HG02763 (cell line): ENCODE results near the gene KRT9.

Experiments used
- ATAC-seq: cut with Tn5 transposase; IDR thresholded peaks from one replicate; pipeline ENCODE4 v1.9.1; 2021; ENCODE audit warnings: mild to moderate bottlenecking, moderate library complexity; ENCODE audit not compliant: unreplicated experiment

KRT9 gene

DNA sequence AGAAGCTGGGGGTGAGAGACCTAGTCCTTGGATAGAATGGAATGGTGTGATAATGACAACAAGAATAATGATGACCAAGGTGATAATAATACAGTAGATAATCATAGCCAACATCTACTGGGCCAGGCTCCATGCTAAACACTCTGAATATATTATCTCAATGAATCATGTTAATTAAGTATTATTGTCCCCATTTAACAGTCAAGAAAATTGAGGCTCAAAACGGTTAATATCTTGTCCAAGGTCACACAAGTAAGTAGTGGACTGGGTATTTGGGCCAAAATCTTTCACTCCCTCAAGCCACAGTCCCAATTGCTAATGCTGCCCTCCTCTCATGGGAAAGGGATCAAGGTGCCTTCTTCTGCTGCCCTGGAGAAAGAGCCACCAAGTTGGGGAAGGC lies 39.9 kb downstream of the KRT9 start:
- no peak for ATAC-seq

DNA sequence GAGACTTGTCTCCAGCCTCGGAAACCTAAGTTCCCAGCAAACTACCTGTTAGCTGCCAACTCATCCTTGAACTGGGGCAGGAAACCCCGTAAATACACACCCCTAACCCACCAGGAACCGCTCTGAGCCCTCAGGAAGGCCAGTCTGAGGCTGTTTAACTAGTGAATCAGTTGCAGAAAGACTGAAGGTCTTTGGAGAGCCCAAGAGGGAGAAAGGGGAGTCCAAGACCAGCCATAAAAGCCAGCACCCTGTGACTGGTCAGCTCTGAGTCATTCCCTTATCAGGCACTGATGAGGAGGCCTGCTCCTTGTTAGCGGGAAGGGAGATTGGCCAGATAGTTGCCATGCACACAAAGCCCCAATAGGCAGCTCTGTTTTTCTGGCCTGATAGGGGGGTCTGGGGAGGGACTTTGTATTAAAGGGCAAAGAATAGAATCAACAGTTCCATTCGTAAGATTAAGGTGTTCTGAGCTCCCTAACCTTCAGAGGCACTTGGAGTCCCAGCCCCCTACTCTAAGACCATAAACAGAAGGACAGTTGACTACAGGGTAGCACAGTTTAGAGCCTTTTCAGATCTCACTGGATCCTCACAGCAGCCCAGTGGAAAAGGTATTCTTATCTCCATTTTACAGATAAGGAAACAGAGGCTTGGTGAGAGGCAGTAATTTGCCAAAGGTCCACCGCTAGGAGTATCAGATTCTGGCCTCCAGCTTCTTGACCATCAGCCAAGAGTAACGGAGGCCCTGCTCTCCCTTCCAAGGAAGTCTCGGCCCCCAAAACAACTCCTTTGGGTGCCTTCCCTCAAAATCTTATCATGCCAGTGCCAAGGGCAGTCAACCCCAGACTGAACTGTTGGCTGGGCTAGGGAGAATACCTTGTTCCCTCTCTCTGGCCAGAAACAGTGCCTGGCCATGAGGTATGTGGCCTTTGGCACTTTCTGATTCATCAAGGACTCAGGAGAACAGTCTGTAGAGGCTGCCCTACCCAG lies 41.5 kb downstream of the KRT9 start:
- no peak for ATAC-seq

DNA sequence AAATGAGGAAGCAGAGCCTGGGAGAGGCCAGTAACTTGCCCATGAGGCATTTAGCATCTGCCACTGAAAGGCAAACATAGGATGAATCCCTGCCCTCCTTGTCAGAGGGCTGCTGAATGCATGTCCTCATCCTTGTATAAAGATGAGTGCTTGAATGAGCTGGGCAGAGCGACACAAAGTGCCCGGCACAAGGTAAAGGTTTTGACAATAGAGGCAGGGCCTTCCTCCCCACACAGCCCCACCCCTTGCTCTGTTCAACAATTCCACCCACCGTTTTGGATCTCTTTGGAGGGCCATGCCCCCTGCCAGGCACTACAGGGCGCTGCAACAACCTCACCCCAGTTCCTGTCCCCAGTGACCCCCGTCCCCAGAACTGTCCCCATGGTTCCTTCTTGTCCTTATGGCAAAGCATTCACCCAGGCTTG lies 42.4 kb downstream of the KRT9 start:
- no peak for ATAC-seq

DNA sequence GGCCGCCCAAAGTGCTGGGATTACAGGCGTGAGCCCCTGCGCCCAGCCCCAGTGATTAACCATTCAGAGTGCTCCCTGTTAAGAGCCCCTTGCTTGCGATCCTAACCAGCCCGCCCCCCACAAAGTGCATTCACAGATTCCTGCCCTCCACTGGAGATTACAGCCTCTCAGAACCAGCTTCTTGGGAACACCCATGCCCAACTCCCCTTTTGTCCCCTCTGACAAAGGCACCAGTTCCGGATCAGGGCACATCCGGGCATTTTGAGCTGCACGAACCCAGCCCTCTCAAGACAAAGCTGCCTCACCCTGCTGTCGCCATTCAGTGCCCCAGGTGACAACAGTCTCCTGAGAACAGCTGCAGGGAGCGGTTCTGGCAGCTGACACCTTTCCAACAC lies 42.9 kb downstream of the KRT9 start:
- no peak for ATAC-seq

DNA sequence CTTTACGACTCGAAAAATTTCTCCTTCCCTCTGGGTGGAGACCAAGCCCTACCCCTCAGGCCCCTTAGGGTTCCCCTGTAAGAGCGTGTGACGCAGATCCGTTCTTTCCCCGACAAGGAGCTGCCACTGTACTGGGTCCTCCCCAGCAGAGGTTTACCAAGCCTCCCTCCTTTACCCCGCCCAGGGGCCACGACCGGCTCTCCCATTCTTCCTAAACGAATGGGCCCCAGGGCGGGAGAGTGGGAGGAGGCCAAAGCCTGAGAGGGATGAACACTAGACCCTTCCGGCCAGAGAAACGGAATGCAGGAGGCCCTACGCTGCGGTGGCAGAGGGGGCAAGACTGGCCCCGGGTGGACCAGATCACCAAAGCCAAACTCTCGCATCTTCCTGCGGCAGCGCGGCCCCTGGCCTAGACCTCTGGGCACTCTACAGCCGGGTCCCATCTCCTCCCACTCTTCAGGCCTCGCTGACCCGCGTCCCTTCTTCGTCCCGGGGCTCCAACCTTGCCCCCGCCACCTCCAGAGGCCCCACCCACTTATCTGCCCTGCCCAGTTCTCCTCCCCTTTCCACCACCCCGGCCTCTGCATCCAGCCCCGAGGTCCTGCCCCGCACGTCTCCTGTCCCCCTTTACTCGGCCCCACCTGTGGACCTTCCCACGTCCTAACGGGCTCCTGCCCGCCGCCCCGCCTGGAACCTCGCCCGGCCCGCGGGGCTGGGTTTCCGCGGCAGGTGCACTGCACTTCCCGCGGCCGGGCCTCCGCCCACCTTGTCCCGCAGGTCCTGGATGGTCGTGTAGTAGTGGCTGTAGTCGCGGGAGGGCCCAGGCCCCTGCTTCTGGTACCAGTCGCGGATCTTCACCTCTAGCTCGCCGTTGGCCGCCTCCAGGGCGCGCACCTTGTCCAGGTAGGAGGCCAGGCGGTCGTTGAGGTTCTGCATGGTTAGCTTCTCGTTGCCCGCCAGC lies 44.5 kb downstream of the KRT9 start:
- no peak for ATAC-seq

DNA sequence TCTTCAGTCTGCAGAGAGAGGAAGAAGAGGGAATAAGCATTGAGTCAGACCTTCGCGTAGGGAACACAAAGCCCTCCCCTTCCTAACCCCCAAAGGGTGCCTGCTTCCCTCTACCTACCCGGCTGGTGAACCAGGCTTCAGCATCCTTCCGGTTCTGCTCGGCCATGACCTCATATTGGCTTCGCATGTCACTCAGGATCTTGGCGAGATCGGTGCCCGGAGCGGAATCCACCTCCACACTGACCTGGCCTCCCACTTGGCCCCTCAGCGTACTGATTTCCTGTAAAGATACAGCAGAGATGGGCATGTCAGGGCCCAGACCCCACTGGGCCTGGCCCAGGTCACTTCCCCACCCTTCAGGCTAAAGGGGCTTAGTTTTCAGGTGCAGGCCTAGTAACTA lies 47.6 kb downstream of the KRT9 start:
- ATAC-seq, result no peak

DNA sequence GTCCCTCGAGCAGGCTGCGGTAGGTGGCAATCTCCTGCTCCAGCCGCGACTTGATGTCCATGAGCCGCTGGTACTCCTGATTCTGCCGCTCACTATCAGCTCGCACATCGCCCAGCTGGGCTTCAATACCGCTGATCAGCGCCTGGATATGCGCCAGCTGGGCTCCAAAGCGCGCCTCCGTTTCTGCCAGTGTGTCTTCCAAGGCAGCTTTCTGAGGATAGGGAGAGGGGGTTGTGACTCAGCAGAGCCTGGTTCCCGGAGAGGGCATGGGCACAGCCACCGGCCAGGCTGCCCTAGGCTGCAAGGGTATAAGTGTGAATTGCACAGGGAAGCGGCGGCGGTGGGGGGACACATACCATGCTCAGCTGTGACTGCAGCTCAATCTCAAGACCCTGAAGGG lies 48.1 kb downstream of the KRT9 start:
- ATAC-seq, result no peak

DNA sequence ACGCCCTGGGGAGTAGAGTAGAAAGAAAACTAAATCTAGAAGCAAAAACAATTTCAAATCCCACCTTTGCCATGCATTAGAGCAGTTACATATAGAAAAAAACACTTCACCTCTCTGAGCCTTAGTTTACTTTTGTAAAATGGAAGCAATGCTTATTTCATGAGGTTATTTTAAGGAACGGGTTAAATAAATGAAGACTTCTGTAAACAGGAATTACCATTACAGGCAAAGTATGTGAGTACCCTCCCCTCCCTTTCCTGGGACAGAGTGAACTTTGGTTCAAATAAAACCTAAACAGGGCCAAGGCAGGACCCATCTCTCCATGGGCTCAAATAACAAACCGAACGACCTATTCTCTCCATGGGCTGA lies 48.6 kb downstream of the KRT9 start:
- ATAC-seq, result no peak

DNA sequence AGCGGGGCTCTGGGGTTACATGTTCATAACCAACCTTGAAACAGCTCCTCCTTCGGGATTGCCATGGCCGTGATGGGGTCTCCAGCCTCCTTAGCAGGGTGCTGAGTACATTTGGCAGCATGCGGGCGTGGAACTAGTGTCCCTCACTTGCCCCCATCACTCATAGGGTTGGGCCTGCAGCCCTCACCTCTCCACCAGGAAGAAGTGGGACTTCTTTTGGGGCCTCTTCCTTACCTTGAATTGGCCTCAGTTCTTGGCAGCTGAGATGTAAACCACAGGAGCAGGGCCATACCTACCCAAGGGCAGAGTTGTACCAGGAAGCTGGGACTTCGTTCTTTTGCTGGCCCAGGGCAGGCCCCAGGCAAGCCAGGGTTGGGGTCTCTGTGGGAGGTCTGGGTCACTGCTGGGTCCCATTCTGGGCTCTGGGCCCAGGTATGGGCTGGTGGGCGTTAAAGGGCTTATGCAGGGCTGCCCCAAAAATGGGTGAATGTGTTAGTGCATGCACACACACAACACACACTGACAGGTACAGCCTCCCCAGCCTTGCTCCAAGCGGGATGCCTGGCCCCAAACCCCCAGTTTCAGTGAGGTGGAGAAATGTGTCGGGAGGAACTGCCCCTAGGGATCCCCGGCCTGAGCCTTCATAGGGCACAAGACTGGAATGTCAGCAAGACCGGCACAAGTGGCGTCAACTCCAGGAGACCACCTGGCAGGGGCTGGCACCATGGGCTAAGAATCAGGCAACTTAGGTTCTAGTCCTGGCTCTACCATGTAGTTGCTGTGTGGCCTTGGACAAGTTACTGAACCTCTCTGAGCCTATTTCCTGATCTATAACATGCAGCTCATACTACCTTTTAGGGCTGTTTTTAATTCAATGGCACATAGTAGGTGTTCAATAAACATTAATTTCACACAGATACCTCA lies 49.3 kb downstream of the KRT9 start:
- ATAC-seq, result no peak

DNA sequence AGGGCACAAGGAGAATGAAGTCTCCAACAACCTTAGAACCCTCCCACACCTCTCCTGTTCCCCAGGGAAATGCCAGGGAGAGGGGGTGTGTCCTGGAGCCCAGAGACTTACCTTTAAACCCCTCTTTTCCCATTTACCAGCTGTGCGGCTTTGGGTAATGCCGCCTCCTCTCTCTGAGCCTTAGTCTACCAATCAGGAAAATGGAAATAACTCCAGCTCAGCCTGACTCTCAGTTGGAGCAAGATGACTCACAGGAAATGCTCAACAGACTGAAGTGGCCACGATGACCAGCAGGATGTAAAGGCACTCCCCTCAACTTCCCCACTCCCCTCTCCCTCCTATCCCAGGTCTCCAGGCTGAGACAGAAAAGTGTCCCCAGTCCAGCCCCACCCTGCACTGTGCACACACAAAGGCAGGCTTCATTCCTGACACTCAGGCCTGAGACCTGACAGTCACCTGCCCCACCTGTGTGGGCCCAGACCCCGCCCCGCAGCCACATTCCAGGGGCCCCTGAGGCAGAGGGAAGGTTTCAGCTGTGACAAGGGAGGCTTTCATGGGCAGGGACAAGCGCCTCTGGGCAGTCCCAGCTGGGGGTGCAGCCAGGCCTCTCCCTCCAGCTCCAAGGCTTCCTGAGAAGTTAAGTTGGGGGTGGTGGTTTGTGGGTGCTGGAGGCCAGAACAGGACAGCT lies 50.1 kb downstream of the KRT9 start:
- no peak for ATAC-seq

DNA sequence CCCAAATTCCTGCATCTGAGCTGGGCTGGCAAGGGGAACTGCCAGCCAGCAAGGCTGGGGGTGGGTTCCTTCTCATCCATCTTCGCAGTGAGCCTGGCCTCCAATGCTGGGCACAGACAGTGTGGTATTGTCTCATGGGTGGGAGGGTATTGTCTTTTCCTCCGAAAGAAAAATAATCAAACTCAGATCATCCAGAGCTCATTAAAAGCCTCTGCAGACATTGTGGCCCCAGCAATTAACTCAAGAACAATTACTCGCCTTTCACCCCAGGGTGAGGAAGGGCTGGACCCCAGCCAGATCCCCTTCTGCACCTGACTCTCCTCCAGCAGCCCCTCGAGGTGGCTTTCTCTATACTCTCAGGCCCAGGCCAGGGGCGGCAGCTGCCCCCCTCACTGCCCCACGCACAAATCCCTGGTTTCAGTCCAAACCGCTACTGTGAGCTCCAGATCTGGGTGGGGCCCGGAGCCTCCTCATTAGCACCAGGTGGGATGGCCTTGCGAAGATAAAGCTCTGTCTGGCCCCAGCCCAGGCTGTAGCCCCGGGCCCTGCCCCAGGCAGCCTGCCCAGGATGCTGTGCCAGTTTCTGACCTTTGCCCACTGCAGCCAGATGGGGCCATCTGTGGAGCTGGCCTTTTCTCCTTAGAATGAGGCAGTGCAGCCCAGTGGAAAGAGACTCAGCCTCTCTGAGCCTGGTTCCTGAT lies 50.9 kb downstream of the KRT9 start:
- no peak for ATAC-seq

DNA sequence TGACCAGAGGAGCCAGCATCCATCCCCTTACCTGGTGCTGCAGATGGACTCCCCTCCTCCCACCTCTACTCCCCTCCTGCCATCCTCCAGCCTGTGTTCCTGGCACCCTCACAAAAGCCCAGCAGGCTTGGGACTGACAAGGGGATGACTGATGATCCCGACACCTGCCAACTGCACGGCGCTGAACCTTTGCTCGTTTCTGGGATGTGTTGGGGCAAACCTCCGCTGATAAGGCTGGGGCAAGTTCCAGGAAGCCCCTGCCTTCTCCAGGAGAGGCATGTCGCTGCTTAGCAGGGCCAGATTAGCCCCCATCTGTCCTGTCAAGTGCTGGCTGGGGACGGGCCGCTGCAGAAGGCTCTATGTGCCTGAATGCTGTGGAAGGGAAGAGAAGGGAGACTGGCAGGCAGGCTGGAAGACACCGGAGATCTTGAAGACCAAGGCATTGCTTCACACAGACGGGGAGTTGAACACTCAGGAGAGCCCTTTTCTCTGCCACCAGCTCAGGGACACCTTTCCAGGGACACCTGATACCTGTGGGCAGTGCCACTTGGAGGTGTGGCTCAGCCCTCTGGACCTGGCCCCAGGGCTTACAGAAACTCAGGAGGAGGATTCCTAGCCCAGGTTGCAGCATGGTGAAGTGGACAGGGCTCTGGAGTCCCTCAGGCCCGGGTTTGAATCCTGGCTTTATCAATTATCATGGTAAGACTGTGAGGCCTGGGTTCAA lies 52.2 kb downstream of the KRT9 start:
- no peak for ATAC-seq

DNA sequence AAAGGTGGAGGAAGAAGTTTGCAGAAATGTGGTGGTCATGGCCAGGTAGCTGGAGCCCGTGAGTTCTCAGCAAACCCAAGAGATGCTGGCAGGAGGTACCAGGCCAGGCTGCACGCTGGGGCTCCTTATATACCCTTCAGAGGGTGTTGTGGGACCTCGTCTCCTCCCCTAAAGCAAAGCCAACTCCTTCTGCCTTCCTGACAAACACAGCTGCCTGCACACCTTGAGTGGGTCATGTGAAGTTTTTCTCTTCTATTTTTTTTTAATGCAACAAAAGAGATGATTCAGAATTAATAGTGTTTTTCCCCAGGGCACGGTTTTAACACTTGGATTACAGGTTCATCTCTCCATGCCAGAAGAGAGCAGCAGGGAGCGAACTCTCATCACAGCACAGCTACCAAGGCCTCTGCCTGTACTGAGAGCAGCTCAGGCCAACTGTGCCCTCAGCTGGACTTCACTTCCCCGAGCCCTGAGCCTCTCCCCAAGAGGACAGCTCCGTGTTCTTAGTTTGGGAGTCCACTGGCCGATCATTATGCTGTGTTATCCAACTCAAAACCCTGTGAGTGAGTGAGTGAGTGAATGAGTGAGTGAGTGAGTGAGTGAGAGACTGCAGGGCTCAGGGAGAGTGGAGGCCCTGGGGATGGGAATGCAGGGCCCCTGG lies 52.9 kb downstream of the KRT9 start, which contains the start of gene KRT15:
TSS of gene KRT15 (minus strand) at position 102 of the 661 bp plus-strand sequence. CDS start at position 39, 63 bp downstream.
- no peak for ATAC-seq

DNA sequence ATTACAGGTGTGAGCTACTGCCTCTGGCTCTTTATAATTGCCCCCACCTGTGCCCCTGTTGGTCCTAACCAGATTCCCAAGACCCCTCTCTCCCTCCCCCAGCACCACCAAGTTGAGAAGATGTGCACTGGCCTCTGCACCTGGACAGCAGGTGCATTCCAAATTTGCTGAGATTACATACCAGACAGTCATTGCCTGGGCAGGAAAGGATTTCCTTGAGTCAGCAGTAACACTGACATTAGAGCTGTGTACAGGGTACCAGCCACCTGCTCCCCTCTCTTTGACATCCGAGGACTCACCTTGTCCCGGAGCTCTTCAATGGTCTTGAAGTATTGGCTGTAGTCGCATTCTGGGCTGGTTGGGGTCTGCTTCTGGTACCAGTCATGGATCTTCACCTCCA lies 53.8 kb downstream of the KRT9 start:
- ATAC-seq, result no peak

DNA sequence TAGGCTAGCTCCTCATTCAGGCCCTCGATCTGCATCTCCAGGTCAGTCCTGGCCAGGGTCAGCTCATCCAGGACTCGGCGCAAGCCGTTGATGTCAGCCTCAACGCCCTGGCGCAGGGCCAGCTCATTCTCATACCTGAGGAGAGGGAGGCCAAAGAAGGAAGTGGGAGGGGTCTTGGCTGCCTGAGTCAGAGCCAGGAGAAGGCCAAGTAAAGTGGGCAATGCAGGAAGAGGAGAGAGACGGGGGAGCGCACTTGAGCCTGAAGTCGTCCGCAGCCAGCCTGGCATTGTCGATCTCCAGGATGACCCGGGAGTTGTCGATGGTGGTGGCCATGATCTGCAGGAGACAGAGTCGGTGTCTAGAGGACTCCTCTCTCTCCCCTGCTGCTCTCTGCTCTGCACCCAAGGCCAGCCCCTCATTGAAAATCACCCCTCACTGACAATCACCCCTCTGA lies 55.0 kb downstream of the KRT9 start:
- no peak for ATAC-seq

DNA sequence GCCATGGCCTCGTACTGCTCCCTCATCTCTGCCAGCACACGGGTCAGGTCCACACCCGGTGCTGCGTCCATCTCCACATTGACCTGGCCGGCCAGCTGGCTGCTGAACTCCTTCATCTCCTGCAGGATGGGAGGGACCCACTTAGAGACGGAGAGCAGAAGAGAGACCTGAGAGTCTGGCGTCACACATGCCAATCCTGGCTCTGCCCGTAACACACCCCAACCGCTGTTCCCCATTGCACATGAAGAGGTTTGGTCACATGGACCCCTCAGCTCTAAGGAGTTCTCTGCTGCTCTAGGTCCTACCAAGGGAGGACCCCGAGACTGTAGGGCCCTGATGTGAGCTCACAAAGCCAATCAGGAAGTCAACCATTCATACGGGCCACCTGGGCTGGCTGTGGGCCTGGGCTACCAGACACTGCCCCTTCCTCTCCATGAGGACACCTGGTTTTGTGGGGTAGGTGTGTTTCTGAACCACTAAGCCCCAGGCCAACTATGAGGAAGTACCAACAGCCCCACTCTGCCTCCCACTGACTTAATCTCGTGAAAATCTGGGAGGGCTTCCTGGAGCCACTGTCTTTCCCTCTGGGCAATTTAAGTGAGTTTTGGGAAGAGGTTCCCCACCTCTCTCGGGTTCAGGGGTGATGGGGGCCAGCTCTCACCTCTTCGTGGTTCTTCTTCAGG lies 55.6 kb downstream of the KRT9 start:
- no peak for ATAC-seq
